Fibroblast of the aortic adventitia (primary cell): ENCODE measurements around the gene SGMS2. TPM values are rescaled to one million over a fixed set of nuclear protein-coding genes. Genes with fewer than 3 reads are reported as not detected.
A peak's percentile ranks its signal among the peaks of the same experiment; 100 is the strongest.
"Not testable (repeated sequence)": the region's sequence is repeated elsewhere in the genome, so short reads cannot be mapped to it uniquely, and the experiment has no call there.

ENCODE experiments used
- DNase-seq: peaks from one replicate; pipeline ENCODE4 v3.0.0-alpha.2; 2010; ENCODE audit warnings: low read depth
- H3K4me3 ChIP-seq: 2 replicates; pipeline ENCODE4 v1.5.1; 2011; ENCODE audit warnings: low read depth, mild to moderate bottlenecking, control low read depth, low read length, moderate library complexity
- CTCF ChIP-seq: IDR thresholded peaks from 2 replicates; pipeline ENCODE4 v1.5.1; 2011; ENCODE audit warnings: mild to moderate bottlenecking, low read length, control low read depth, inconsistent platforms; ENCODE audit not compliant: insufficient read depth
- total RNA-seq: library from RNA; depleted of rRNA; stranded (reverse); fragments of >200 nt; gene quantifications from 2 replicates; pipeline ENCODE4 v1.2.3, GENCODE V29; 2012; ENCODE audit warnings: low replicate concordance

The SGMS2 gene
- total RNA-seq, 1 donor: 145 TPM

- DNase-seq: no peak
- H3K4me3 ChIP-seq: no peak overlapping the region
- TF ChIP-seq CTCF: no peak
These were observed 90.5 kb downstream of the SGMS2 start for GRCh38 chr4:107915220-107915619.

- no peak overlapping the region for H3K4me3 ChIP-seq
- no peak for TF ChIP-seq CTCF
- no peak for DNase-seq
These were observed 91.9 kb downstream of the SGMS2 start for GRCh38 chr4:107916623-107917022.

GRCh38 chr4:107917500-107917899, 92.8 kb downstream of the SGMS2 start:
- no peak for DNase-seq
- H3K4me3 ChIP-seq: no peak overlapping the region

GRCh38 chr4:107922486-107923473, 98.0 kb downstream of the SGMS2 start:
- H3K4me3 ChIP-seq: no peak overlapping the region
- DNase-seq: no peak
- no peak for TF ChIP-seq CTCF

More at GRCh38 chr4:107917500-107917899, 92.8 kb downstream of the SGMS2 start:
- no peak for TF ChIP-seq CTCF

- not testable (repeated sequence) for H3K4me3 ChIP-seq, DNase-seq
These were observed 101.0 kb downstream of the SGMS2 start for GRCh38 chr4:107925713-107926112.

GRCh38 chr4:107926875-107927274, 102.1 kb downstream of the SGMS2 start:
- DNase-seq, H3K4me3 ChIP-seq: not testable (repeated sequence)

GRCh38 chr4:107930821-107931774, 106.4 kb downstream of the SGMS2 start, which contains the start of gene CYP2U1:
Gene CYP2U1, plus strand, starts transcription at chr4:107931549. Its CDS starts 95 bp downstream, at chr4:107931644.
- peak within 1 kb of the TSS; percentile 94 for H3K4me3 ChIP-seq
- no peak for TF ChIP-seq CTCF
- DNase-seq: peak; percentile 69
